Osteoblast (primary cell): ENCODE measurements around the gene MAP3K14. TPM values are rescaled to one million over a fixed set of nuclear protein-coding genes. Genes with fewer than 3 reads are reported as not detected.

Experiments
- DNase-seq: peaks from one replicate; pipeline ENCODE4 v3.0.0; 2011; ENCODE audit warnings: low spot score, mixed read lengths; ENCODE audit not compliant: insufficient read length; ENCODE audit errors: missing footprints
- H2AFZ ChIP-seq: 2 replicates; pipeline ENCODE4 v1.6.0; 2011; ENCODE audit warnings: mild to moderate bottlenecking, low read length
- H3K27ac ChIP-seq: 2 replicates; pipeline ENCODE4 v1.5.1; 2011; ENCODE audit warnings: mild to moderate bottlenecking, low read depth, low read length, moderate library complexity
- H3K27me3 ChIP-seq: 2 replicates; pipeline ENCODE4 v1.6.0; 2012; ENCODE audit warnings: mild to moderate bottlenecking, control low read depth, inconsistent platforms, low read length, moderate library complexity; ENCODE audit not compliant: insufficient read depth
- H3K36me3 ChIP-seq: 2 replicates; pipeline ENCODE4 v1.5.1; 2011; ENCODE audit warnings: mild to moderate bottlenecking, low read length, control low read depth, moderate library complexity; ENCODE audit not compliant: insufficient read depth
- H3K4me1 ChIP-seq: 2 replicates; pipeline ENCODE4 v1.5.1; 2011; ENCODE audit warnings: mild to moderate bottlenecking, low read length, control low read depth, moderate library complexity; ENCODE audit not compliant: insufficient read depth
- H3K4me2 ChIP-seq: 2 replicates; pipeline ENCODE4 v1.6.0; 2011; ENCODE audit warnings: mild to moderate bottlenecking, low read length; ENCODE audit not compliant: insufficient read depth
- H3K4me3 ChIP-seq: fragments of 200-600 bp; sonication (generic); 3 replicates; pipeline ENCODE4 v1.5.1; 2012; ENCODE audit warnings: mild to moderate bottlenecking, low read length, inconsistent platforms; ENCODE audit not compliant: insufficient read depth
- H3K79me2 ChIP-seq: 2 replicates; pipeline ENCODE4 v1.6.0; 2012; ENCODE audit warnings: mild to moderate bottlenecking, low read length, control low read depth, inconsistent platforms; ENCODE audit not compliant: insufficient read depth
- H3K9me3 ChIP-seq: 2 replicates; pipeline ENCODE4 v1.5.1; 2011; ENCODE audit warnings: low read depth, low read length, control low read depth
- H4K20me1 ChIP-seq: 2 replicates; pipeline ENCODE4 v1.6.0; 2012; ENCODE audit warnings: mild to moderate bottlenecking, low read length, control low read depth; ENCODE audit not compliant: insufficient read depth
- total RNA-seq: library from RNA; depleted of rRNA; stranded (reverse); fragments of >200 nt; gene quantifications from 2 replicates; pipeline ENCODE4 v1.2.3, GENCODE V29; 2012
- TF ChIP-seq, protein P1 (sequence below): IDR thresholded peaks from 2 replicates; pipeline ENCODE4 v1.5.1; 2011; ENCODE audit warnings: mild to moderate bottlenecking, low read depth, low read length, moderate library complexity; ENCODE audit errors: extremely low read depth

The MAP3K14 gene
- total RNA-seq, 1 donor, result 3.6 TPM

- peaks cover 41% of the 10 kb centered on the region for H4K20me1 ChIP-seq
- DNase-seq, result peak; percentile 100
- peaks cover 1% of the 10 kb centered on the region for H3K36me3 ChIP-seq
- H3K4me3 ChIP-seq, result peak overlapping the region; percentile 93
- no peaks in the 10 kb centered on the region for H3K27me3 ChIP-seq
- no peaks in the 10 kb centered on the region for H3K9me3 ChIP-seq
- H3K4me2 ChIP-seq, result peak overlapping the region; percentile 85
- peaks cover 42% of the 10 kb centered on the region for H3K79me2 ChIP-seq
- H2AFZ ChIP-seq, result peak overlapping the region; percentile 83
- TF ChIP-seq, protein P1, sequence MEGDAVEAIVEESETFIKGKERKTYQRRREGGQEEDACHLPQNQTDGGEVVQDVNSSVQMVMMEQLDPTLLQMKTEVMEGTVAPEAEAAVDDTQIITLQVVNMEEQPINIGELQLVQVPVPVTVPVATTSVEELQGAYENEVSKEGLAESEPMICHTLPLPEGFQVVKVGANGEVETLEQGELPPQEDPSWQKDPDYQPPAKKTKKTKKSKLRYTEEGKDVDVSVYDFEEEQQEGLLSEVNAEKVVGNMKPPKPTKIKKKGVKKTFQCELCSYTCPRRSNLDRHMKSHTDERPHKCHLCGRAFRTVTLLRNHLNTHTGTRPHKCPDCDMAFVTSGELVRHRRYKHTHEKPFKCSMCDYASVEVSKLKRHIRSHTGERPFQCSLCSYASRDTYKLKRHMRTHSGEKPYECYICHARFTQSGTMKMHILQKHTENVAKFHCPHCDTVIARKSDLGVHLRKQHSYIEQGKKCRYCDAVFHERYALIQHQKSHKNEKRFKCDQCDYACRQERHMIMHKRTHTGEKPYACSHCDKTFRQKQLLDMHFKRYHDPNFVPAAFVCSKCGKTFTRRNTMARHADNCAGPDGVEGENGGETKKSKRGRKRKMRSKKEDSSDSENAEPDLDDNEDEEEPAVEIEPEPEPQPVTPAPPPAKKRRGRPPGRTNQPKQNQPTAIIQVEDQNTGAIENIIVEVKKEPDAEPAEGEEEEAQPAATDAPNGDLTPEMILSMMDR, result no peak
- peaks cover 86% of the 10 kb centered on the region for H3K4me1 ChIP-seq
- peak overlapping the region; percentile 93 for H3K27ac ChIP-seq
Measured at GRCh38 chr17:45317111-45317928, 500 bp upstream of the MAP3K14 start.

- TF ChIP-seq, protein P1, result no peak
- peaks cover 14% of the 10 kb centered on the region for H3K36me3 ChIP-seq
- peak overlapping the region; percentile 68 for H3K27ac ChIP-seq
- H3K79me2 ChIP-seq, result peaks cover 57% of the 10 kb centered on the region
- DNase-seq, result peak; percentile 70
- H2AFZ ChIP-seq, result no peak overlapping the region
- peak overlapping the region; percentile 93 for H3K4me3 ChIP-seq
- H3K4me2 ChIP-seq, result peak overlapping the region; percentile 98
- H3K4me1 ChIP-seq, result peaks cover 88% of the 10 kb centered on the region
- peaks cover 56% of the 10 kb centered on the region for H4K20me1 ChIP-seq
- no peaks in the 10 kb centered on the region for H3K9me3 ChIP-seq
- no peaks in the 10 kb centered on the region for H3K27me3 ChIP-seq
Measured at GRCh38 chr17:45315648-45316433, 979 bp downstream of the MAP3K14 start.

DNA sequence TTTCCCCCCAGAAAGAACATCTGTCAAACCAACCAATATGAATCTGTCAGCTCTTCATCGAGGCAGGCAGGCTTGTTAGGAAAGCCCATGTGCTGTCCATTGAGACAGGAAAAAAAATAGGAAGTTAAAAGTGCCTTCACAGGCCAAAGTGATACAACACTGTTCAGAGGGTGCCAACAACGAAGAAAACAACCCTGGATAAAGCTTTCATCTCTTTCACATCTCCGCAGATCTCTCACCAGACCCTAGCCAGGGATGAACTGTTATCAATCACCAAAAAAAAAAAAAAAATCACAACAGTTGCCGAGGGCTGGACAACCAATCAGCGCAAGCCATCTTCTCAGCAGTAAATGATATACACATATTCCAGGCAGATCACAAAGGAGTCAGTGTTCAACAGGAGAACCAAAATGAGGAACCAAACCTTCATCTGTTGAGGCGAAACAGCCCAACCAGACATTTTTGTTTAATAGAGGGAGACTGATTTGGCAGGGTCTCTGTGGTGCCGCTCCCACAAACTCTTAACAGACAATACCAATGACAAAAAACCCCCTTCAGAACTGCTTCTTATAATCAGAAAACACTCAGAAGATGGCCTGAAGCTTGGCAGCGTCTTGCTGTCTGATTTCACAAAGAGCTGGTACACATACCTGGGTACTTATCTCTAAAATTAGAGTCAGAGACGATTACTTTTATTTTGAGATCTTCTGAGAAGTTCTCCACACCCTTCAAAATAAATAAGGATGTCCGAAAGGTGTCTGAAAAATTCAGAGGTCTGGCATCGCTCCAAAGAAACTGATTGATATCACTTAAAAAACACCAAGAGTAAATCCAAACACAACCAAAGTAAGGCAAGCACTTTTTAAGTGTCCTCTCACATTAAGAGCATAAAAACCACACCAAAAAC lies 1.8 kb downstream of the MAP3K14 start:
- Histone ChIP-seq H3K36me3 (peaks cover 19% of the 10 kb centered on the region), H2AFZ (no peak overlapping the region), H3K27ac (peak overlapping the region; percentile 77), H3K4me2 (peak overlapping the region; percentile 98), H3K27me3 (no peaks in the 10 kb centered on the region), H3K4me1 (peaks cover 84% of the 10 kb centered on the region), H4K20me1 (peaks cover 58% of the 10 kb centered on the region), H3K79me2 (peaks cover 64% of the 10 kb centered on the region), H3K9me3 (no peaks in the 10 kb centered on the region), H3K4me3 (peak overlapping the region; percentile 93)
- TF ChIP-seq, protein P1, result no peak
- DNase-seq, result peak; percentile 73
